Natural killer cell (primary cell): ENCODE measurements around the gene OTOP2. TPM values are rescaled to one million over a fixed set of nuclear protein-coding genes. Genes with fewer than 3 reads are reported as not detected.
"Not testable (repeated sequence)": the region's sequence is repeated elsewhere in the genome, so short reads cannot be mapped to it uniquely, and the experiment has no call there.

Experiments
- ATAC-seq, 3 donors: fragments of 150-1000 bp in 2 of 3; fragments of 200-7000 bp in 1 of 3; cut with Tn5 transposase; 1 replicate in 1 of 3; 2 replicates in 2 of 3; pipeline ENCODE4 v1.10.0; 2021; ENCODE audit warnings: mild to moderate bottlenecking in 2 of 3, moderate library complexity in 2 of 3
- DNase-seq, 2 donors: peaks; one replicate each; pipeline versions ENCODE4 v3.0.0 to v3.0.0-alpha.2; 2013 to 2021; ENCODE audit warnings: mixed read lengths in 1 of 2
- H3K27ac ChIP-seq: one replicate; pipeline ENCODE4 v1.5.1; 2013; ENCODE audit warnings: mild to moderate bottlenecking, low read length
- H3K27me3 ChIP-seq: one replicate; pipeline ENCODE4 v1.6.1; 2013; ENCODE audit warnings: low read length; ENCODE audit not compliant: control insufficient read depth, insufficient read depth
- H3K36me3 ChIP-seq: one replicate; pipeline ENCODE4 v1.6.1; 2013; ENCODE audit warnings: low read length; ENCODE audit not compliant: control insufficient read depth, insufficient read depth
- H3K4me1 ChIP-seq: one replicate; pipeline ENCODE4 v1.6.1; 2013; ENCODE audit warnings: low read length; ENCODE audit not compliant: control insufficient read depth, insufficient read depth
- H3K4me3 ChIP-seq: one replicate; pipeline ENCODE4 v1.5.1; 2013; ENCODE audit warnings: low read length
- H3K9me3 ChIP-seq: one replicate; pipeline ENCODE4 v1.6.1; 2013; ENCODE audit warnings: low read length; ENCODE audit not compliant: control insufficient read depth, insufficient read depth
- H3K27ac Mint-ChIP-seq, 2 donors: one replicate each; pipeline ENCODE4 v1.8.0; 2022; ENCODE audit warnings: mild to moderate bottlenecking in 2 of 2, mixed read lengths in 2 of 2, moderate library complexity in 1 of 2
- H3K27me3 Mint-ChIP-seq, 2 donors: one replicate each; pipeline ENCODE4 v1.8.0; 2022; ENCODE audit warnings: low read depth in 2 of 2, mixed read lengths in 2 of 2
- H3K36me3 Mint-ChIP-seq: one replicate; pipeline ENCODE4 v1.8.0; 2022; ENCODE audit warnings: mixed read lengths
- H3K4me1 Mint-ChIP-seq, 2 donors: one replicate each; pipeline ENCODE4 v1.8.0; 2022; ENCODE audit warnings: mixed read lengths in 2 of 2
- H3K4me3 Mint-ChIP-seq: one replicate; pipeline ENCODE4 v1.8.0; 2022; ENCODE audit warnings: mild to moderate bottlenecking, moderate library complexity, mixed read lengths
- H3K9me3 Mint-ChIP-seq, 2 donors: one replicate each; pipeline ENCODE4 v1.8.0; 2022; ENCODE audit warnings: mixed read lengths in 2 of 2
- WGBS: methylation state at CpG from one replicate; pipeline ENCODE4 v1.1.7; 2013; ENCODE audit warnings: missing lambda C conversion rate; ENCODE audit not compliant: insufficient coverage; 5-methylcytosine and 5-hydroxymethylcytosine counted together
- intact Hi-C: fragments of 100-400 bp; cut with micrococcal nuclease; formaldehyde crosslinking; loops from one replicate; pipeline ENCODE4 v1.14.2; 2022
- total RNA-seq, 4 donors: library from RNA; stranded (reverse); fragments of 120-200 nt in 1 of 4; gene quantifications; one replicate each; pipeline versions ENCODE4 v1.2.3 to v1.2.4, GENCODE V29; 2013 to 2022
- TF ChIP-seq, protein P1 (sequence below): fragments of 200-600 bp; IDR thresholded peaks from one replicate; pipeline ENCODE4 v1.8.0; 2022; ENCODE audit warnings: antibody characterized with exemption

OTOP2 gene
- total RNA-seq, 3 donors from 2014 or later (not counting 1 experiment from before 2014, with no cell fraction given): not detected

DNA sequence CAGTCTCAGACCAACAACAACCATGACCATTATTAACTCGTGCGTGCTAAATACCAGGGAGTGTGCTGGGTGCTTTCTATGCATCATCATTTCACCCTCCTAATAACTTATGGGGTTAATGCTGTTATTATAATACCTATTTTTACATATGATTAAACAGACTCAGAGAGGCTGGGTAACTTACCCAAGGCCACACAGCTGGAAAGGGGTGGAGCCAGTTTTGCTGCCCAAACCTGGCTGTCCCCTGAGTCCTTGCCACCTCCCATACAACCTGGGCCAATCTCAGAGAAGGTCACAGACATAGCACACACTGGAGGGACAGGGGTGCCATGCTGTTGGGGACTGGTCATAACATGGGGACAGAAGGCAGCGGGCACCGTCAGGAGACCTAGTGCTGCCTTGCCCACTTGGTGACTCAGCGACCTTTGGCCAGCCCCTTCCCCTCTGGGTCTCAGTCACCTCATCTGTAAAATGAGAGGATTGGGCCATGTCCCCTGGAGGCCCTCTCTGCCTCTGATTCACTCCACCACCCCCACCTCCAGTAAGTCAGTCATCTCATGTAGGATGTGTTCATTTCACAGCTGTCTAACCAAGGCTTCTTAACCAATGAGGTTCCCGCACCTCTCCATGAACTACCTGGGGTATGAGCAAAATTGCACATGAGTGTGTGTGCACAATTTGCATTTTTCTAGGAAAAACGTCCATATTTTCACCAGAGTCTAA is 19.2 kb upstream of the OTOP2 start:
- H3K9me3 Mint-ChIP-seq: no peaks in the 10 kb centered on the region
- Histone ChIP-seq H3K36me3 (no peaks in the 10 kb centered on the region), H3K27ac (no peak overlapping the region), H3K27me3 (no peaks in the 10 kb centered on the region), H3K4me1 (no peaks in the 10 kb centered on the region), H3K9me3 (no peaks in the 10 kb centered on the region), H3K4me3 (no peak overlapping the region)
- H3K36me3 Mint-ChIP-seq: no peaks in the 10 kb centered on the region
- TF ChIP-seq, protein P1, sequence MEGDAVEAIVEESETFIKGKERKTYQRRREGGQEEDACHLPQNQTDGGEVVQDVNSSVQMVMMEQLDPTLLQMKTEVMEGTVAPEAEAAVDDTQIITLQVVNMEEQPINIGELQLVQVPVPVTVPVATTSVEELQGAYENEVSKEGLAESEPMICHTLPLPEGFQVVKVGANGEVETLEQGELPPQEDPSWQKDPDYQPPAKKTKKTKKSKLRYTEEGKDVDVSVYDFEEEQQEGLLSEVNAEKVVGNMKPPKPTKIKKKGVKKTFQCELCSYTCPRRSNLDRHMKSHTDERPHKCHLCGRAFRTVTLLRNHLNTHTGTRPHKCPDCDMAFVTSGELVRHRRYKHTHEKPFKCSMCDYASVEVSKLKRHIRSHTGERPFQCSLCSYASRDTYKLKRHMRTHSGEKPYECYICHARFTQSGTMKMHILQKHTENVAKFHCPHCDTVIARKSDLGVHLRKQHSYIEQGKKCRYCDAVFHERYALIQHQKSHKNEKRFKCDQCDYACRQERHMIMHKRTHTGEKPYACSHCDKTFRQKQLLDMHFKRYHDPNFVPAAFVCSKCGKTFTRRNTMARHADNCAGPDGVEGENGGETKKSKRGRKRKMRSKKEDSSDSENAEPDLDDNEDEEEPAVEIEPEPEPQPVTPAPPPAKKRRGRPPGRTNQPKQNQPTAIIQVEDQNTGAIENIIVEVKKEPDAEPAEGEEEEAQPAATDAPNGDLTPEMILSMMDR: no peak
- no peak overlapping the region for H3K4me3 Mint-ChIP-seq
- DNase-seq (no peak), ATAC-seq (no peak)
- intact Hi-C loops: no loop called here
- H3K4me1 Mint-ChIP-seq: no peaks in the 10 kb centered on the region
- peaks cover 0 to 3% of the 10 kb centered on the region in 2 donors for H3K27me3 Mint-ChIP-seq
- WGBS: 83% methylated on average over 5 of the region's 7 CpGs
- H3K27ac Mint-ChIP-seq: no peak overlapping the region

DNA sequence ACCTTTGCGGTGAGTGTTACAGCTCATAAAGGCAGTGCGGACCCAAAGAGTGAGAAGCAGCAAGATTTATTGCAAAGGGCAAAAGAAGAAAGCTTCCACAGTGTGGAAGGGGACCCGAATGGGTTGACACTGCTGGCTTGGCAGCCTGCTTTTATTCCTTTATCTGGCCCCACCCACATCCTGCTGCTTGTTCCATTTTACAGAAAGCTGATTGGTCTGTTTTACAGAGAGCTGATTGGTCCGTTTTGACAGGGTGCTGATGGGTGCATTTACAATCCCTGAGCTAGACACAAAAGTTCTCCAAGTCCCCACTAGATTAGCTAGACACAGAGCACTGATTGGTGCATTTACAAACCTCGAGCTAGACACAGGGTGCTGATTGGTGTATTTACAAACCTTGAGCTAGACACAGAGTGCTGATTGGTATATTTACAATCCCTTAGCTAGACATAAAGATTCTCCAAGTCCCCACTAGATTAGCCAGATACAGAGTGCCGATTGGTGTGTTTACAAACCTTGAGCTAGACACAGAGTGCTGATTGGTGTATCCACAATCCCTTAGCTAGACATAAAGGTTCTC is 17.8 kb upstream of the OTOP2 start:
- H3K9me3 ChIP-seq, DNase-seq, H3K4me3 ChIP-seq, H3K27me3 Mint-ChIP-seq, H3K4me1 Mint-ChIP-seq, H3K36me3 ChIP-seq, H3K36me3 Mint-ChIP-seq, H3K4me1 ChIP-seq, ATAC-seq, H3K9me3 Mint-ChIP-seq, H3K27ac ChIP-seq, H3K27me3 ChIP-seq, intact Hi-C loops, H3K4me3 Mint-ChIP-seq, H3K27ac Mint-ChIP-seq: not testable (repeated sequence)
- WGBS: 73% methylated on average over 5 of the region's 6 CpGs

DNA sequence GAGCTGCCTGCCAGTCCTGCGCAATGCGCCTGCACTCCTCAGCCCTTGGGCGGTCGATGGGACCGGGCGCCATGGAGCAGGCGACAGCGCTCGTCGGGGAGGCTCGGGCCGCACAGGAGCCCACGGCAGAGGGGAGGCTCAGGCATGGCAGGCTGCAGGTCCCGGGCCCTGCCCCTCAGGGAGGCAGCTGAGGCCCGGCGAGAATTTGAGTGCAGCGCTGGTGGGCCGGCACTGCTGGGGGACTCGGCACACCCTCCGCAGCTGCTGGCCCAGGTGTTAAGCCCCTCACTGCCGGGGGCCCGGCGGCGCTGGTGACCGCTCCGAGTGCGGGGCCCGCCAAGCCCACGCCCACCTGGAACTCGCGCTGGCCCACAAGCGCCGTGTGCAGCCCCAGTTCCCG is 17.1 kb upstream of the OTOP2 start:
- TF ChIP-seq, protein P1: no peak
- Mint-ChIP-seq H3K27ac (no peak overlapping the region), H3K9me3 (no peaks in the 10 kb centered on the region), H3K36me3 (no peaks in the 10 kb centered on the region), H3K27me3 (peaks cover 0 to 3% of the 10 kb centered on the region in 2 donors), H3K4me3 (no peak overlapping the region), H3K4me1 (no peaks in the 10 kb centered on the region)
- H3K4me1 ChIP-seq: no peaks in the 10 kb centered on the region
- ATAC-seq (no peak), DNase-seq (no peak)
- 96% methylated on average over 34 of the region's 34 CpGs for WGBS
- no peaks in the 10 kb centered on the region for H3K27me3 ChIP-seq
- H3K36me3 ChIP-seq: no peaks in the 10 kb centered on the region
- intact Hi-C loops: no loop called here
- H3K27ac ChIP-seq: no peak overlapping the region
- H3K9me3 ChIP-seq: no peaks in the 10 kb centered on the region
- H3K4me3 ChIP-seq: no peak overlapping the region

DNA sequence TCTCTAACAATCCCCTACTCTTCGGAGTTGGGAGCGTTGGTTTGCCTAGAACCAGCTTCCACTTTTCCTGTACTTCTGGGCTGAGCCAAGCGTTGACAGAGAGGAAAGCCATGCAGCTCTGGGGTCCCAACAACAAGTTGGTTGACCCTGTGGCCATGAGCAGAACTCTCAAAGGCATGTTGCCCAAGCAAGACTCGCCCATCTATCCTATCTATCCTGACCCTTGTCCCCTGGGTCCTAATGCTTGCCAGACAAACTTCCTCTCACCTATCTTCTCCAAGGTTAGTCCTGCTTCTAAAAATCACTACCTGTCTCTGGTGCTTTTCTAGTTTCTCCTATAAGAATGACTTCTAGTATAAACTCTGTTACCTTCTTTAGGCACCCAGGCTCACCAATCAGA is 15.0 kb upstream of the OTOP2 start:
- H3K9me3 Mint-ChIP-seq, H3K4me1 ChIP-seq, H3K36me3 Mint-ChIP-seq, H3K4me3 Mint-ChIP-seq, intact Hi-C loops, H3K36me3 ChIP-seq, DNase-seq, H3K27ac ChIP-seq, H3K27me3 ChIP-seq, H3K4me3 ChIP-seq, H3K27ac Mint-ChIP-seq, ATAC-seq, H3K4me1 Mint-ChIP-seq, H3K27me3 Mint-ChIP-seq, H3K9me3 ChIP-seq: not testable (repeated sequence)
- 81% methylated on average over 4 of the region's 4 CpGs for WGBS

DNA sequence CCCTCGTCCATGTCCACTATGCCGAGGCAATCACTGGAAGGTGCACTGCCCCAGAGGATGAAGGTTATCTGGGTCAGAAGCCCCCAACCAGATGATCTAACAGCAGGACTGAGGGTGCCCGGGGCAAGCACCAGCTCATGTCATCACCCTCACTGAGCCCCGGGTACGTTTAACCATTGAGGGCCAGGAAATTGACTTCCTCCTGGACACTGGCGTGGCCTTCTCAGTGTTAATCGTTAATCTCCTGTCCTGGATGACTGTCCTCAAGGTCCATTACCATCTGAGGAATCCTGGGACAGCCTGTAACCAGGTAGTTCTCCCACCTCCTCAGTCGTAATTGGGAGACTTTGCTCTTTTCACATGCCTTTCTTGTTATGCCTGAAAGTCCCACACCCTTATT is 12.7 kb upstream of the OTOP2 start:
- H3K27ac ChIP-seq, H3K36me3 Mint-ChIP-seq, ATAC-seq, H3K27me3 ChIP-seq, H3K27ac Mint-ChIP-seq, H3K9me3 Mint-ChIP-seq, H3K4me3 ChIP-seq, DNase-seq, H3K4me1 ChIP-seq, H3K9me3 ChIP-seq, H3K4me3 Mint-ChIP-seq, H3K27me3 Mint-ChIP-seq, intact Hi-C loops, H3K36me3 ChIP-seq, H3K4me1 Mint-ChIP-seq: not testable (repeated sequence)
- 86% methylated on average over 7 of the region's 8 CpGs for WGBS
